Measurements from ENCODE around the gene GRID2IP. TPM values are rescaled to one million over a fixed set of nuclear protein-coding genes. Genes with fewer than 3 reads are reported as not detected.
A peak's percentile ranks its signal among the peaks of the same experiment; 100 is the strongest.

Gene GRID2IP
- total and polyA plus RNA-seq, 2 of the 8 experiments (the other 6 are each of a cell fraction or from before 2014, with no cell fraction given) = 0.80 to 1.3 TPM

DNA sequence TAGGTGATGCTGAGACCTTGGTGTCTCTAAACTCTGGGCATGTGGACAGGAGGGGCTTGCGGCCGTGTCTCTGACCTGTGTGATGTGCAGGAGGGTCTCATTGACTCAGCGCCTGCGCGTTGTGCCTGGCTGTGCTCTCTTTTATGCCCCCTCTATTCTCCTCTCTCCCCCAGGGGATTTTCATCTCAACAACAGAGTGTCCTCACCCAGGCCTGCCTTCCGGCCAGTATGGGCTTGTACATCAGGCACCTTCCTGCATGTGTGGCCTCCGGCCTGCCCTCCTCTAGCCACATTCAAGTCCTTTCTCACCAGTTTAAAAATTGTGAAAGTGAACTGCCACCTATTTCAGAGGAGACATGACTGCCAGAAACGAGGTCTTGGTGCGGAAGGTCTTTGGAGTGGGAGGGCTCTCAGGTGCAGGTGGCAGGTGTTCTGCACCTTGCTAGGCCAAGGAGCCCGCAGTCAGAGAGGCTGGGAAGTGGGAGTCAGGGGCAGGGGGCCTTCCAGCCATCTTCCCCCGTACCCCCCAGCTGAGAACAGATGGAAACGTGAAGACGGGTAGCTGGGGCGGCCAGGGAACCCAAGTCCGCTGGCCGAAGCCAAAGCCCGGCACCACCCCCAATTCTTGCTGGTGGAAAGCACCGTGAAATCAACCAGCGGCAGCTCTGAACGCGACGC, 38.0 kb upstream of the GRID2IP start:
- H3K9ac ChIP-seq (replicated peaks in 1 of 4; ENCODE audit: extremely low read depth in 1 of 4, low read depth in 3 of 4, low read length in 3 of 4) = no peak overlapping the region
- no peaks in the 10 kb centered on the region for H3K27me3 ChIP-seq (replicated peaks in 1 of 4; ENCODE audit: control insufficient read depth in 3 of 4, extremely low read depth in 1 of 4, insufficient read depth in 3 of 4, low read length in 3 of 4)
- H3K4me2 ChIP-seq (ENCODE audit: insufficient read depth in 1 of 2, low read depth in 2 of 2, low read length in 2 of 2) = peak overlapping the region; percentile 74 to 78
- no peaks in the 10 kb centered on the region; the same call in 1 of the 2 replicates for H3K23me2 ChIP-seq (ENCODE audit: low read depth, low read length)
- H4K20me1 ChIP-seq (replicated peaks in 1 of 2; ENCODE audit: control insufficient read depth in 1 of 2, insufficient read depth in 2 of 2, low read length in 2 of 2) = peaks cover 0 to 3% of the 10 kb centered on the region in 2 experiments
- H3K36me3 ChIP-seq (ENCODE audit: control insufficient read depth in 2 of 4, insufficient read depth in 4 of 4, low read length in 3 of 4) = peaks cover 4 to 38% (median 14%) of the 10 kb centered on the region in 4 experiments
- no peak overlapping the region for H3K27ac ChIP-seq (ENCODE audit: low read depth, low read length)
- H2AK5ac ChIP-seq (ENCODE audit: low read depth, low read length) = no peak overlapping the region
- ChIA-PET POLR2A (ENCODE audit: partially characterized antibody) (interaction anchor here (0.7 to 4.5 kb wide), 8 partner anchors 8 to 89 kb away, joined by 3 to 25 read pairs (median 3); partner anchors contain the start of genes ZDHHC4 and ZNF853), CTCF (ENCODE audit: partially characterized antibody) (interaction anchor here (0.6 to 4.3 kb wide), 9 partner anchors 11 to 77 kb away, joined by 3 to 16 read pairs (median 6); no protein-coding TSS in a partner anchor)
- DNase-seq (ENCODE audit: low read depth in 1 of 2, low spot score in 2 of 2) = no peak
- H3K14ac ChIP-seq (ENCODE audit: insufficient read length) = no peak overlapping the region
- H2AFZ ChIP-seq (ENCODE audit: low read length) = 0 out of 2 replicates have a peak overlapping the region, but pooled peaks have one; percentile 45
- no peak overlapping the region for H2BK120ac ChIP-seq (replicated peaks; ENCODE audit: low read depth, low read length)
- no peak overlapping the region for H2BK20ac ChIP-seq (ENCODE audit: low read length)
- no peaks in the 10 kb centered on the region for H3K9me3 ChIP-seq (ENCODE audit: insufficient read depth in 2 of 2, low read depth in 1 of 2, low read length in 1 of 2)
- H3K4ac ChIP-seq (replicated peaks; ENCODE audit: insufficient read length, low read depth, low read length) = no peak overlapping the region
- no peaks in the 10 kb centered on the region; the same call in 1 of the 2 replicates for H3K79me1 ChIP-seq (ENCODE audit: low read depth, low read length)
- H4K8ac ChIP-seq (ENCODE audit: extremely low read depth, insufficient read depth, low read length) = peak overlapping the region; percentile 78; the same call in 1 of the 2 replicates
- H3K4me3 ChIP-seq (ENCODE audit: extremely low read depth in 1 of 4, insufficient read depth in 2 of 4, low read depth in 3 of 4, low read length in 4 of 4) = peak overlapping the region in 2 of 4 experiments; percentile 32 to 52; a peak in 5 of 8 replicates
- no peak overlapping the region for H2BK15ac ChIP-seq (ENCODE audit: low read length)
- no peak overlapping the region for H3K56ac ChIP-seq (replicated peaks; ENCODE audit: insufficient read length, low read depth, low read length)
- H3K79me2 ChIP-seq (ENCODE audit: control insufficient read depth in 1 of 2, insufficient read depth in 2 of 2, low read length in 2 of 2) = no peaks in the 10 kb centered on the region
- no peak overlapping the region for H4K5ac ChIP-seq (ENCODE audit: insufficient read length, low read depth, low read length)
- H3K4me1 ChIP-seq (replicated peaks in 1 of 4; ENCODE audit: control insufficient read depth in 3 of 4, insufficient read depth in 4 of 4, low read length in 3 of 4) = peaks cover 0 to 3% (median 0%) of the 10 kb centered on the region in 4 experiments; a peak in 1 of 7 replicates
- H3K23ac ChIP-seq (ENCODE audit: insufficient read length) = no peak overlapping the region
- no peak for FAIRE-seq
- no peak overlapping the region for H2BK12ac ChIP-seq (ENCODE audit: low read depth, low read length)
- no peak overlapping the region for H2BK5ac ChIP-seq (ENCODE audit: low read depth, low read length)
- 57% methylated on average over 21 of the region's 22 CpGs; no CpG with 5 or more reads in 1 of the 2 experiments for WGBS, 2 experiments (ENCODE audit: extremely low coverage in 1 of 2, insufficient coverage in 1 of 2, insufficient read length in 1 of 2, insufficient replicate concordance in 2 of 2, low coverage in 1 of 2, low lambda C conversion rate in 2 of 2, missing lambda C conversion rate in 1 of 2)
- H4K91ac ChIP-seq (replicated peaks; ENCODE audit: insufficient read length, low read length) = no peak overlapping the region
- no peak overlapping the region for H3K18ac ChIP-seq (ENCODE audit: extremely low read depth, low read length)
- no peak for TF ChIP-seq SIRT6 (IDR thresholded peaks at IDR 0.05; ENCODE audit: low read length)
- no peak for TF ChIP-seq EZH2 (IDR thresholded peaks at IDR 0.05; ENCODE audit: low read depth, low read length, severe bottlenecking)
- no peak for TF ChIP-seq TAF7 (optimal IDR thresholded peaks at IDR 0.05; ENCODE audit: borderline replicate concordance, low read depth, low read length)
- TF ChIP-seq, protein P1, sequence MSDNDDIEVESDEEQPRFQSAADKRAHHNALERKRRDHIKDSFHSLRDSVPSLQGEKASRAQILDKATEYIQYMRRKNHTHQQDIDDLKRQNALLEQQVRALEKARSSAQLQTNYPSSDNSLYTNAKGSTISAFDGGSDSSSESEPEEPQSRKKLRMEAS (IDR thresholded peaks at IDR 0.05) = no peak
- no peak for TF ChIP-seq CTBP2 (IDR thresholded peaks at IDR 0.05; ENCODE audit: borderline replicate concordance, insufficient read depth, insufficient read length, low read length)
- TF ChIP-seq NRF1 (IDR thresholded peaks at IDR 0.05; ENCODE audit: low read depth, low read length) = no peak
- TF ChIP-seq PHF8 (conservative IDR thresholded peaks at IDR 0.05; ENCODE audit: low read depth, low read length) = no peak
- TF ChIP-seq, protein P2, sequence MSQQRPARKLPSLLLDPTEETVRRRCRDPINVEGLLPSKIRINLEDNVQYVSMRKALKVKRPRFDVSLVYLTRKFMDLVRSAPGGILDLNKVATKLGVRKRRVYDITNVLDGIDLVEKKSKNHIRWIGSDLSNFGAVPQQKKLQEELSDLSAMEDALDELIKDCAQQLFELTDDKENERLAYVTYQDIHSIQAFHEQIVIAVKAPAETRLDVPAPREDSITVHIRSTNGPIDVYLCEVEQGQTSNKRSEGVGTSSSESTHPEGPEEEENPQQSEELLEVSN (IDR thresholded peaks at IDR 0.05) = no peak
- TF ChIP-seq ZNF274 (IDR thresholded peaks at IDR 0.05; ENCODE audit: borderline replicate concordance, extremely low read depth, low read length) = no peak
- TF ChIP-seq KDM1A (IDR thresholded peaks at IDR 0.05; ENCODE audit: borderline replicate concordance, low read length) = no peak
